HG02884 (cell line): ENCODE results near the gene CD52.
A peak's percentile ranks its signal among the peaks of the same experiment; 100 is the strongest.
"Not testable (repeated sequence)": the region's sequence is repeated elsewhere in the genome, so short reads cannot be mapped to it uniquely, and the experiment has no call there.

Experiments used
- ATAC-seq: cut with Tn5 transposase; IDR thresholded peaks from one replicate; pipeline ENCODE4 v1.9.1; 2021; ENCODE audit warnings: mild to moderate bottlenecking, moderate library complexity; ENCODE audit not compliant: unreplicated experiment

The CD52 gene

GRCh38 chr1:26297791-26298124 lies 20.0 kb upstream of the CD52 start:
- no peak for ATAC-seq

DNA sequence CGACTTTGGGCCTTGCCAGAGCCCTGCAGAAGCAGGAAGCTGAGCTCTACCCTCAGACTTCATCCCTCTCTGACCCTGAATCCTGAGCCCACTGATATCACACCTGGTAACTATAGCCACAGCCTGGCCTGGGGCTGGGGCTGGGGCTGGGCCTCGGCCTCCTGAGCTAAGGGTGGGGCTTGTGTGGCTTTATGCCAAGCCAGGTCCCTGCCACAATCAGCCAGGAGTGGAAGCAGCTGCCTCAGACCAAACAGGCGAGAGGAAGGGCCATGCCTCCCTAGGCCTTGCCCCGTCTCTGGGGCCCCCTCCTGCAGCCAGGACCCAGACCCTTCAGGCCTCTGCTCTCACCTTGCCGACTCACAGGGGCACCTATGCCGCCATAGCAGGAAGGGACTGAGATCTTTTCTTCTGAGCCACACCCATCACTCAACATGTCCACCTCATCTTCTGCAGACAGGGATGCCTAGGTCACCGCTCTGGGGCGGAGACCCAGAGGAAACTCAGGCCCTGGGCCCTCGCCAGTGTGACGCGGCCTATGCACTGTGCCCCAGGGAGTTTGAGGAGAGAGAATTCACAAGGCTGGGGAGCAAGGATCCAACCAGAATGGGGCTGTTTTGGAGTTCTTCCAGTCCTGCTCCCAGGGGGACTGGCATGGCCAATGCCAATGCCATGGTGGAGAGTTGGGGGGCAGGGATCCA lies 17.0 kb upstream of the CD52 start:
- no peak for ATAC-seq

GRCh38 chr1:26302733-26303405 lies 14.9 kb upstream of the CD52 start:
- no peak for ATAC-seq

GRCh38 chr1:26305667-26306289 lies 12.0 kb upstream of the CD52 start:
- ATAC-seq, result no peak

- peak; percentile 97 for ATAC-seq
Measured at GRCh38 chr1:26306290-26307229, 11.2 kb upstream of the CD52 start, which contains the start of gene UBXN11. TSS of gene UBXN11 (minus strand) at chr1:26306636. CDS start at chr1:26302883, 3,753 bp downstream.

- ATAC-seq, result no peak
Measured at GRCh38 chr1:26307363-26307781, 10.4 kb upstream of the CD52 start.

DNA sequence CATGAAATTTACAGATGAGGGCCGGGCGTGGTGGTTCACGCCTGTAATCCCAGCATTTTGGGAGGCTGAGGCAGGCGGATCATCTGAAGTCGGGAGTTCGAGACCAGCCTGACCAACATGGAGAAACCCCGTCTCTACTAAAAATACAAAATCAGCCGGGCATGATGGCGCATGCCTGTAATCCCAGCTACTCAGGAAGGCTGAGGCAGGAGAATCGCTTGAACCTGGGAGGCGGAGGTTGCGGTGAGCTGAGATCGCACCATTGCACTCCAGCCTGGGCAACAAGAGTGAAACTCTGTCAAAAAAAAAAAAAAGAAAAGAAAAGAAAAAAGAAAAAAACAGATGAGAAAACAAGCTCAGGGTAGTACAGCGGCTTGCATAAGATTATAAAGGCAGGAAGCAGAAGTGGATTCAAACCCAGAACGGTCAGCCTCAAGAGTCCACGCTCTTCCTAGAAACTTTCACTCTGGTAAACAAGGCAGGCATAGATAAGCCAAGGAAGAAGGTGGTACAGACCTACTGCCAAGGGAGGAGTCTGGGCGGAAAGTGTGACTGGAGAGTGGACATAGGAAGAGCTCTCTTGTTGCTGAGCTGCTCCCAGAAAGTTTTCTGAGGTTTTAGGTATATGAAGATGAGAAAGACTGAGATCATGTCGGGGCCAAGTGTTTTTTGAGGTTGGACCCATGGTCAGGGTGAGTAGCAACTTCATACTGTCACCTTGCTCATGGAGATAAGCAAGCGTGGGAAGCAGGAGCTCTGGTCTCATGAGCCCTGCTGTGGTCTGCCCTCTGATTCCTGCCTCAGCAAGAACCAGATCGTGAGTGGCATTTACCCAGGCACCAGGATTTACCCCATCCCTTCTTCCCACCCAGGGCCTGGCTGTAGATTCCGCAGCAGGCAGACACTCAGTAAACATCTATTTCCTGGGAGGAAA lies 9.5 kb upstream of the CD52 start:
- ATAC-seq, result not testable (repeated sequence)

DNA sequence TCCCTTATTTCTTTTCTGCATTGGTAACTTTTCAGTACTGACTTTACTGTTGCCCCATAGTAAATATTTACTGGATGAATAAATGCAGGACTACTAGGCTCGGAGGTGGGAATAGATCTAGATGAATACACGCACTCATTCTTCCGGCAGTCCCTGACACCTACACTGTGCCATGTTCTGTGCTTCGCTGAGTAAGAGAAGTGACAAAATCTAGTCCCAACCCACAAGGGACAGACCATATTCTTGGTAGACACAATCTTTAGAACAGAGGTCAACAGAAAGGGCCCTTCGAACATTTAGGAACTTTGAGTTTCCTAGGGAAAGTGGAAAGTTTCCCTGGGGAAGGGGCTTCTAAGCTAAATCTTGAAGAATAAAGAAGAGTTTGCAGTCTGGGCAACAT lies 3.3 kb upstream of the CD52 start:
- ATAC-seq, result no peak

DNA sequence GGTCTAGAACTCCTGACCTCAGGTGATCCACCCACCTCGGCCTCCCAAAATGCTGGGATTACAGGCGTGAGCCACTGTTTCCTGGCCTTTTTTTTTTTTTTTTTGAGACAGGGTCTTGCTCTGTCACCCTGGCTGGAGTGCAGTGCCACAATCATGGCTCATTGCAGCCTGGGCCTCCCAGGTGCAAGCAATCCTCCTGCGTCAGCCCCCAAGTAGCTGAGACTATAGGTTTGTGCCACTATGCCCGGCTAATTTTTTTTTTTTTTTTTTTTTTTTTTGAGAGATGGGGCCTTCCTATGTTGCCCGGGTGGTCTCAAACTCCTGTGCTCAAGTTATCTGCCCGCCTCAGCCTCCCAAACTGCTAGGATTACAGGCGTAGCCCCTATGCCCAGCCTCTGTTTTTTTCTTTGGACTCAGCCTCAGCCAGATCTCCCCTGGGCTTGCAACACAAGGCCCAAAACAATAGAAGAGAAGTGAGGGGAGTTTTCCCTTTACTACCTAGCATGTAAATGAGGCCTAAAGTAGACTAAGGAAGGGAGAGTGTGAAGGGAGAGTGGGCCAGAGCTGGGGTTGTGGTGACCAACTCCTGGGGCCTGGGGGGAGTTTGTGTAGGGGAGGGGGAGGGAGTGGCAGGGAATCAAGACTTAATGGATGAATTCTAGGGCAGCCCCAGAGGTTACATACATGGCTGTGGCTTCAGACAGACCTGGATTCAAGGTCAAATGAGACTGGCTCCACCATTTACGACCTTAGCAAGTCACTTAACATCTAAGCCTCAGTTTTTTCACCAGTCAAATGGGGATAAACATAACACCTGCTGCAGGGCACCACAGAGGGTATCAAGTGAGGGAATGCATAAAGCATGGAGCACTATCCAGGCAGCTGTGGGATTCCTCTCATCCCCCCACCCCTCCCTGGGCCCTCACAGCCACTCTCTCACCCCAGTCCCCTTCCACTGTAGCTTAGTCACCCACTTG lies 1.6 kb upstream of the CD52 start:
- ATAC-seq, result no peak

DNA sequence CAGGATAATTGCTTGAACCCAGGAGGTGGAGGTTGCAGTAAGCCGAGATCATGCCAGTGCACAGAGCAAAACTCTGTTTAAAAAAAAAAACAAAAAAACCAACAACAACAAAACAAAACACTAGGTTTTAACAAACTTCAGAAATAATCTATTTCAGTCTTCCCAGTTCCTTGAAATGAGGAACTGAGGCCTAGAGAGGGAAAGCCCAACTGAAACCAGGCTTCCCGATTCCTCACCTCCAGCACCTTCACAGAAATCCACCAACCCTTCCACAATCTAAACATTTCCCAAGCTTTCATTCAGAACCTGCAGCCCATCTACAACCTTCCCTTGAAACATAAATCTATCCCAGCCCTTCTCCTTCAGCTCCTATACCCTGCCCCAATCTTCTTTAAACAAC lies 612 bp upstream of the CD52 start:
- no peak for ATAC-seq

DNA sequence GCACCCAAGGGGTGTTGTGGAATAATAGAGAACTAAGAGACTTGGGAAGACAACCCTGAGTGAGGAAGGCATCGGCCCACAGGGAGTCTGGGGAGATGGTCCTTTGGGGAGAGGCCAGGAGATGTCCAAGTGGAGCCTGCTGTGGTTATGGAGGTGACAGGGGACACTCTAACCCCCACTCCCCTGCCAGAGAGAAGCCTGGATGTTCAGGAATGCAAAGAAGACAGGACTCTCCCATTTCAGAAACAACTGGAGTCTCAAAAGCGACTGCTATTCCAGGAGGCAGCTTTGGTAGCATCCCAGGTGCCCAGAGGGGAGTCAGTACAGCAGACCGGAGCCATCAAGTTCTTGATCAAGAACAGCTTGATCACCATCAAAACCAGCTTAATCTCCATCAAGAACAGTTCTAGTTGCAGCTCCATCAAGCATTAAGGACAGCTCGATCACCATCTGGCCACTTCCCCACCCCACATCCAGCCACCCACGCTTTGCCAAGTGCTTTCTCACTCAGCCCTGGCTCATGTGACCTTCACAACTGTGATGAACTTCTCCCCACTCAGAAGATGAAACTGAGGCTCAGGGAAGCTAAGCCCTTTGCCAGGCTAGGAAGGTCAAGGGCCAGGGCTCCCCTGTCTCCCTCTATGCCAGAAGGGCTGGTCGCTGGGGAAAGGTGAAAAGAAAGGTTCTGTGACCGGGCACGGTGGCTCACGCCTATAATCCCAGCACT lies 743 bp downstream of the CD52 start:
- no peak for ATAC-seq

GRCh38 chr1:26320896-26321295 lies 3.1 kb downstream of the CD52 start:
- ATAC-seq, result no peak

- ATAC-seq, result no peak
Measured at GRCh38 chr1:26321315-26322041, 3.7 kb downstream of the CD52 start.

GRCh38 chr1:26322042-26322331 lies 4.2 kb downstream of the CD52 start:
- no peak for ATAC-seq

- ATAC-seq, result no peak
Measured at GRCh38 chr1:26323382-26323781, 5.6 kb downstream of the CD52 start.

DNA sequence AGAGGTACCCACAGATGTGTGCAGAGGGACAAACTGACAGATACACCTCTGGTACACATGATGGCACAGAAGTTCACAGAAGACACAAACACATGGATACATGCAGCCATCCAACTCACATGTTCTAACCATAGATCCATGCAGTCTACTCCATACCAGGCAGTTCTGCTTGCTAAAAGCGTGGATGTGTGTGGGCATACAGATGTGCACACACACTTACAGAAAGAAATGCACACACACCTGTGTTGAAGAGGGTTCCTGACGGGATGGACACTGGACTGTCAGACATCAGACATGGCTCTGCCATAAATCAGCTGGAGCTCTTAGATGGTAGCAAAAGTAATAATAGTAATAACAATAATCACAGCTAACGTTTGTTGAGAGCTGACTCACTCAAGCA lies 6.8 kb downstream of the CD52 start:
- no peak for ATAC-seq

- no peak for ATAC-seq
Measured at GRCh38 chr1:26327956-26328362, 10.2 kb downstream of the CD52 start.

- ATAC-seq, result no peak
Measured at GRCh38 chr1:26328597-26328996, 10.8 kb downstream of the CD52 start.
